ENCODE data around the gene COLGALT1.
"Not testable (repeated sequence)": the region's sequence is repeated elsewhere in the genome, so short reads cannot be mapped to it uniquely, and the experiment has no call there.

COLGALT1 gene

GRCh38 chr19:17534767-17535166, 20.7 kb upstream of the COLGALT1 start:
- DNase-seq = no peak

- DNase-seq = no peak
These were observed 18.5 kb upstream of the COLGALT1 start for GRCh38 chr19:17536955-17537354.

GRCh38 chr19:17538684-17539237, 16.7 kb upstream of the COLGALT1 start:
- DNase-seq = peak in 2 of 3 experiments; percentile 53 to 65

DNA sequence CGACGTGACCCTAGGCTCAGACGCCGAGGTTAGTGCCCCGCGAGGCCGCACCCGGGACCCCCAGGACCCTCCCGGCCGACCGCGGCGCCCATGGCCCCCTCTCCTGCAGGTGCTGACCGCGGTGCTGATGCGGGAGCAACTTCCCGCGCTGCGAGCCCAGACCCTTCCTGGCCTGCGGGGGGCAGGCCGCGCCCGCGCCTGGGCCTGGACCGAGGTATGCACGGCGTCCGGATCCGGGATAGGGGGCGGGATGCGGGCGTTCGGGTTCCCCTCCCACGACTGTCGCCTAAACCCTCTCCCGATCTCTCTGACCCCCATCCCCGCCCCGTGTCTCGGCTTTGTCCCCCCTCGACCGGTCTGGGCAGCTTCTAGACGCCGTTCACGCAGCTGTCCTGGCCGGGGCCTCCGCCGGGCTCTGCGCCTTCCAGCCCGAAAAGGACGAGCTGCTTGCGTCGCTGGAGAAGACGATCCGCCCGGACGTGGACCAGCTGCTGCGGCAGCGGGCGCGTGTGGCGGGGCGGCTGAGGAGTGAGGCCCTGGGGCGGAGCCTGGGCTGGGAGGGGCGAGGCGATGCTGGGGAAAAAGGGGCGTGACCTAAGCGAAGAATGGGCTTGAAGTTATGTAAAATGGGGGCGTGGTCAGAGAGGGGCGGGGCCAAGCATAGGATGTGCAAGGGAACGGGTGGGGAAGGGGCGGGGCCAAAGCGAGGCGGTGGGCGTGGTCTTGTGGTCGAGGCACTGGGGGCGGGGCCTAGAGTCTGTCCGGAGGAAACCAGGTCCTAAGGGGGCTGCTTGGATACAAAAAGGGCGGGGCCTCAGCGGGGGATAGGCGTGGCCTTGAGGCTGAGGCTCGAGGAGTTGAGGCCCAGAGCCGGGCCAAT, 16.0 kb upstream of the COLGALT1 start:
- DNase-seq = peak; percentile 85 to 98 (median 95)

- no peak for DNase-seq
These were observed 15.3 kb upstream of the COLGALT1 start for GRCh38 chr19:17540174-17540573.

GRCh38 chr19:17541184-17541759, 14.2 kb upstream of the COLGALT1 start:
- DNase-seq = peak in 1 of 3 experiments; percentile 9

DNA sequence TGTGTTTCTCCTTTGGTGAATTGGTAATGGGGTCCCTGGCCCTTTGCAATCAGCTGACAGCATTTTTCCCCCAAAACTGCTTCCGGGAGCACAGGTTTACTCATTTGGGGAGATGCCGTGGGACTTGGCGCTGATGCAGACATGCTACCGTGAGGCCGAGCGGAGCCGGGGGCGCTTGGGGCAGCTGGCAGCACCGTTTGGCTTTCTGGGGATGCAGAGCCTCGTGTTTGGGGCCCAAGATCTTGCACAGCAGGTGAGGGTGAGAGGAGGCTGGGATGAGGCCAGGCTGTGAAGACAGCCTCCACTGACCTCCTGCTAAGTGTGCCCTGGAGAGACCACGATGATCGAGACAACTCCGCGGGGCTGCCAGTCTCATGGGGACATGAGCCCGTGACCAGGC, 13.4 kb upstream of the COLGALT1 start:
- no peak for DNase-seq

- DNase-seq = no peak
These were observed 12.5 kb upstream of the COLGALT1 start for GRCh38 chr19:17542793-17543582.

GRCh38 chr19:17543986-17544385, 11.5 kb upstream of the COLGALT1 start:
- no peak for DNase-seq

DNA sequence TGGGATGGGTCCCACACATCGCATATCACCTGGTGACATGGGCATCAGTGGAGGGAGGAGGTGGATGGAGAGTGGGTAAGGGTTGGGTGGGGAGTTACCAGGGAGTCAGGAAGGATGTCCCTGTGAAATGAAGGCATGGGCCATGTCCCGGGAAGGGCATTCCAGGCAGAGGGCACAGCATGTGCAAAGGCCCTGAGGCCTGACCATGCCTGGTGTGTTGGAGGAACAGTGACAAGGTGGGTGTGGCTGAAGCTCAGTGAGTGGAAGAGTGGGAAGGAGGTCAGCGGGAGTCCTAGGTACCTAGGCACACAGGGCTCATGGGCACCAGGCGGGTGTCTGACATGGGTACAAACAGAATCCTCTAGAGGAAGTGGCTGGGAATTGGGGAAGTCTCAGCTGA, 11.0 kb upstream of the COLGALT1 start:
- no peak for DNase-seq

GRCh38 chr19:17548145-17548544, 7.3 kb upstream of the COLGALT1 start:
- no peak for DNase-seq

DNA sequence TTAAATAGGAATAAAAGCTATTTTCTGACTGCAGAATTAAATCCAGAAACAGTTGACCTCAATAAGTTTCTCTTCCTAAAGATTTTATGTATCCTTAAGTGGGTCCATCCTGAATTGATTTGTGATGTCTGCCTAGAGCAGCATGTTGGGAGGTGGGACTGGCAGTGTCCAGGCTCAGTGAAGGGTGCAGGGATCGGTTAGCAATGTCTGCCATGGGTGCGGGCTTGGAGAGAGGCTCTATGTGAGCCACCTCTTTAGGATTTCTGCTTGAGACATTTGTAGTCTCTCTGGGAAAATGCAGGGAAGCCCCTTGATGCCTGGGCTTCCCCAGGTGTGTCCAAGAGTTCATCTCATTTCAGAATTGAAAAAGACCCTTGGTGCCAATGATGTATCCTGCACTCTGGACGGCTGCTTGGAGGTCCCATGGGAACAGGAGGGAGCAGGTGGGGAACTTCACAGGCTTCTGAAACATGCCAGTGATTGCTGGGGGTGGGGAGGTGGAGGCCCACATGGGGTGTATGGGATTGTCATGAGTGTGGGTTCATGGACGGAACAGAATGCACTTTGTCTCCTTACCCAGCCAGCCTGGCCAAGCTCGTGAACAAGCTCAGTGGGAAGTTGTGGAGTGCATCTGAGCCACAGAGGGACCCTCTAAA, 6.2 kb upstream of the COLGALT1 start:
- DNase-seq = no peak

- DNase-seq = no peak
These were observed 5.3 kb upstream of the COLGALT1 start for GRCh38 chr19:17550076-17550667.

DNA sequence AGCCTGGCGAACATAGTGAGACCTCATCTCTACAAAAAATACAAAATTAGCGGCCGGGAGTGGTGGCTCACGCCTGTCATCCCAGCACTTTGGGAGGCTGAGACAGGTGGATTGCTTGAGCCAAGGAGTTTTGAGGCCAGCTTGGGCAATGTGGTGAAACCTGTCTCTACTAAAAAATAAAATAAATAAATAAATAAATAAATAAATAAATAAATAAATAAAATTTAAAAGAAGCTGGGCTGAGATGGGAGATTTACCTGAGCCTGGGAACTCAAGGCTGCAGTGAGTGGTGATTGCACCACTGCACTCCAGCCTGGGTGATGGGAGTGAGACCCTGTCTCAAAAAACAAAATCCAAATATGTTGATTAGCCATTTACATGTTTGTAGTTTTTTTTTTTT, 2.7 kb upstream of the COLGALT1 start:
- DNase-seq = not testable (repeated sequence)

GRCh38 chr19:17553256-17553655, 2.2 kb upstream of the COLGALT1 start:
- no peak for DNase-seq

GRCh38 chr19:17554968-17555479, 425 bp upstream of the COLGALT1 start:
- DNase-seq = no peak

DNA sequence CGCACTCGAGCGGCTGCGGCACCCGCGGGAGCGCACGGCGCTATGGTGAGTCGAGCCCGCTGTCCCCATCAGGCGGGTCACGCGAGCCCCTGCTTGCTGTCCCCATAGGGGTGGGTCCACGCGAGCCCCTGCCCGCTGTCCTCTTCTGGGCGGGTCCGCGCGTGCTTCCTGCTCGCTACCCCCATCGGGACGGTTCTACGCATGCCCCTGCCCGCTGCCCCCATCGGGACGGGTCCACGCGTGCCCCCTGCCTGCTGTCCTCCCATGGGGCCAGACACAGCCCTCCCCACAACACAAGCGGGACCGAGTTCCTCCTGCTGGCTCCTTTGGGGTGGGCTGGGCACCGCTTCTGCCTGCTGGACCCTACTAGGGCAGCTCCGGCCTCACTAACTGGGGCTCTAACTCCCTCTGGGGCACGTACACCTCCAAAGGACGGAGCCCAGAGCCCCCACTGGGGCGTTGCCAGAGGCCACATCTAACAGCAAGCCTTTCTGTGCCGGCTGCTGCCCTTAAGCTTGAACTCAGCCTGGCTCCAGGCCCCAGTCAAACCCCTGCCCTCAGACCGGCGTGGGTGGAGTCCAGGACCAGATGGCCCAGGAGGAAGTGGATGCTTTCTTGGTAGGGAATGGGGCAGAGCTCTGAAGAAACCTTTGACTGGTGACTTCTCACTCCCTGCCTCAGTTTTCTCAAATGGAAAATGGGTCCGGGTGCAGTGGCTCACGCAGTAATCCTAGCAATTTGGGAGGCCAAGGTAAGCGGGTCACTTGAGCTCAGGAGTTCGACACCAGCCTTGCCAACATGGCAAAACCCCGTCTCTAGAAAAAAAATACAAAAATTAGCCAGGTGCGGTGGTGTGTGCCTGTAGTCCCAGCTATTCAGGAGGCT, 722 bp downstream of the COLGALT1 start:
- peak in 2 of 3 experiments; percentile 61 to 62 for DNase-seq

DNA sequence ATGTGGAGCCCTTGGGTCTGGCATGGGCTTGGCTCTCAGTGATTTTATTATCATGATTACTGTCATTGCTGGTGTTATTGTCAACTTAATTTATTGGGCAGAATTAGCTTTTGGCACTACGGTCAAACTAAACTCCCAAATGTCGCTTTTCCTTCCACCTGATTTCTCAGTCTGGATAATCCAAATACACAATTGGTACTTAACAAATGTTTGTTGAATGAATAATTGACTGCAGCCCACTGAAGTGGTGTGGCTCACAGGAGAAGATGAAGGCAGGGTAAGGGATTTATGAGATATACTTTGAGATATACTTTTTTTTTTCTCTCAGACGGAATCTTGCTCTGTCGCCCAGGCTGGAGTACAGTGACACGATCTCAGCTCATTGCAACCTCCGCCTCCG, 1.5 kb downstream of the COLGALT1 start:
- DNase-seq = no peak

GRCh38 chr19:17557466-17557865, 2.0 kb downstream of the COLGALT1 start:
- DNase-seq = no peak

- DNase-seq = no peak
These were observed 4.8 kb downstream of the COLGALT1 start for GRCh38 chr19:17560205-17560595.

GRCh38 chr19:17562097-17562496, 6.6 kb downstream of the COLGALT1 start:
- no peak for DNase-seq

Measured in NCI-H1417 (cell line).